Neural cell (in vitro differentiated cells): ENCODE measurements around the gene GALNT11. TPM values are rescaled to one million over a fixed set of nuclear protein-coding genes. Genes with fewer than 3 reads are reported as not detected.

Source experiments
- H2AFZ ChIP-seq: fragments of 200-600, 300-800 bp; sonication (generic), shearing (Covaris generic); 2 replicates; pipeline ENCODE4 v1.6.0; 2014; ENCODE audit warnings: low read depth, mild to moderate bottlenecking, antibody characterized with exemption, low read length, moderate library complexity
- H3F3A ChIP-seq: fragments of 200-600 bp; shearing (Covaris generic); 2 replicates; pipeline ENCODE4 v1.6.1; 2016; ENCODE audit warnings: mild to moderate bottlenecking, moderate library complexity, mixed read lengths, antibody characterized with exemption, low read length; ENCODE audit not compliant: insufficient read depth, poor library complexity, severe bottlenecking
- H3K27ac ChIP-seq: fragments of 200-600, 300-800 bp; sonication (generic), shearing (Covaris generic); 2 replicates; pipeline ENCODE4 v1.5.1; 2014; ENCODE audit warnings: mild to moderate bottlenecking, low read length, moderate library complexity
- H3K27me3 ChIP-seq: fragments of 300-800, 200-600 bp; sonication (generic), shearing (Covaris generic); 2 replicates; pipeline ENCODE4 v1.6.0; 2014; ENCODE audit warnings: mild to moderate bottlenecking, low read depth, low read length, moderate library complexity; ENCODE audit not compliant: insufficient read depth
- H3K36me3 ChIP-seq: fragments of 300-800, 200-600 bp; sonication (generic), shearing (Covaris generic); 2 replicates; pipeline ENCODE4 v1.5.1; 2014; ENCODE audit warnings: mild to moderate bottlenecking, antibody characterized with exemption, low read length, moderate library complexity; ENCODE audit not compliant: insufficient read depth
- H3K4me2 ChIP-seq: fragments of 300-800, 200-600 bp; sonication (generic), shearing (Covaris generic); 2 replicates; pipeline ENCODE4 v1.6.0; 2014; ENCODE audit warnings: mild to moderate bottlenecking, low read length
- H3K4me3 ChIP-seq: fragments of 300-800, 200-600 bp; sonication (generic), shearing (Covaris generic); 2 replicates; pipeline ENCODE4 v1.5.1; 2014; ENCODE audit warnings: mild to moderate bottlenecking, low read length, moderate library complexity
- H3K79me2 ChIP-seq: fragments of 200-600 bp; shearing (Covaris generic); replicated peaks from 2 replicates; pipeline ENCODE4 v1.6.0; 2014; ENCODE audit warnings: mild to moderate bottlenecking, low read length, moderate library complexity; ENCODE audit not compliant: insufficient read depth
- H3K9ac ChIP-seq: fragments of 300-800, 200-600 bp; sonication (generic), shearing (Covaris generic); 2 replicates; pipeline ENCODE4 v1.6.1; 2016; ENCODE audit warnings: mild to moderate bottlenecking, low read length, mixed read lengths
- H3K9me2 ChIP-seq: fragments of 200-600 bp; shearing (Covaris generic); 2 replicates; pipeline ENCODE4 v1.6.1; 2016; ENCODE audit warnings: mild to moderate bottlenecking, low read length, mixed read lengths; ENCODE audit not compliant: insufficient read depth
- H3K9me3 ChIP-seq: fragments of 200-600, 300-800 bp; sonication (generic), shearing (Covaris generic); 2 replicates; pipeline ENCODE4 v1.6.1; 2016; ENCODE audit warnings: mild to moderate bottlenecking, mixed run types, low read length, moderate library complexity, mixed read lengths
- H4K20me1 ChIP-seq: fragments of 200-600 bp; shearing (Covaris generic); 2 replicates; pipeline ENCODE4 v1.6.1; 2016; ENCODE audit warnings: mild to moderate bottlenecking, mixed run types; ENCODE audit not compliant: insufficient read depth
- CTCF ChIP-seq: fragments of 450-650 bp; IDR thresholded peaks from 2 replicates; pipeline ENCODE4 v1.5.1; 2014; ENCODE audit warnings: antibody characterized with exemption, mild to moderate bottlenecking, moderate library complexity; ENCODE audit not compliant: poor library complexity, severe bottlenecking
- EP300 ChIP-seq: fragments of 450-650 bp; conservative IDR thresholded peaks from 2 replicates; pipeline ENCODE4 v1.6.1; 2014; ENCODE audit warnings: antibody characterized with exemption, mild to moderate bottlenecking, moderate library complexity; ENCODE audit not compliant: poor library complexity, severe bottlenecking
- EZH2 ChIP-seq: fragments of 200-600, 300-800 bp; shearing (Covaris generic), sonication (generic); IDR thresholded peaks from 2 replicates; pipeline ENCODE4 v1.6.1; 2014; ENCODE audit warnings: antibody characterized with exemption, low read length, borderline replicate concordance, mild to moderate bottlenecking; ENCODE audit not compliant: insufficient read depth, poor library complexity, severe bottlenecking
- MXI1 ChIP-seq: fragments of 450-650 bp; conservative IDR thresholded peaks from 2 replicates; pipeline ENCODE4 v1.6.1; 2014; ENCODE audit warnings: antibody characterized with exemption, mild to moderate bottlenecking; ENCODE audit not compliant: poor library complexity, severe bottlenecking
- POLR2AphosphoS5 ChIP-seq: IDR thresholded peaks from 2 replicates; pipeline ENCODE4 v1.6.1; 2012
- RAD21 ChIP-seq: fragments of 450-650 bp; conservative IDR thresholded peaks from 2 replicates; pipeline ENCODE4 v1.6.1; 2014; ENCODE audit warnings: antibody characterized with exemption, mild to moderate bottlenecking, moderate library complexity
- REST ChIP-seq: IDR thresholded peaks from 2 replicates; pipeline ENCODE4 v1.6.1; 2012; ENCODE audit warnings: borderline replicate concordance
- SMC3 ChIP-seq: fragments of 450-650 bp; conservative IDR thresholded peaks from 2 replicates; pipeline ENCODE4 v1.6.1; 2014; ENCODE audit warnings: antibody characterized with exemption, mild to moderate bottlenecking, moderate library complexity; ENCODE audit not compliant: poor library complexity
- TAF1 ChIP-seq: IDR thresholded peaks from 2 replicates; pipeline ENCODE4 v1.6.1; 2012; ENCODE audit warnings: low read depth
- polyA plus RNA-seq: library from polyadenylated mRNA; depleted of rRNA; stranded (reverse); fragments of >200 nt; gene quantifications from 2 replicates; pipeline ENCODE4 v1.2.3, GENCODE V29; 2014

The GALNT11 gene
- polyA plus RNA-seq, 1 donor from 2014 or later, result 118 TPM

GRCh38 chr7:152108359-152108758 lies 82.9 kb downstream of the GALNT11 start:
- Histone ChIP-seq H4K20me1 (no peaks in the 10 kb centered on the region), H3F3A (no peaks in the 10 kb centered on the region), H2AFZ (no peak overlapping the region), H3K27me3 (no peaks in the 10 kb centered on the region), H3K36me3 (peaks cover 10% of the 10 kb centered on the region), H3K79me2 (no peaks in the 10 kb centered on the region), H3K9me3 (no peaks in the 10 kb centered on the region), H3K4me2 (no peak overlapping the region), H3K9me2 (no peaks in the 10 kb centered on the region), H3K4me3 (no peak overlapping the region), H3K27ac (no peak overlapping the region), H3K9ac (no peak overlapping the region)
- TF ChIP-seq MXI1 (no peak), SMC3 (no peak), EP300 (no peak), EZH2 (no peak), REST (no peak), POLR2AphosphoS5 (no peak), RAD21 (no peak), CTCF (no peak), TAF1 (no peak)

- Histone ChIP-seq H3K9me2 (no peaks in the 10 kb centered on the region), H3K4me3 (no peak overlapping the region), H3K4me2 (no peak overlapping the region), H3K27me3 (no peaks in the 10 kb centered on the region), H3F3A (no peaks in the 10 kb centered on the region), H3K9ac (no peak overlapping the region), H3K27ac (no peak overlapping the region), H4K20me1 (no peaks in the 10 kb centered on the region), H3K79me2 (no peaks in the 10 kb centered on the region), H3K9me3 (no peaks in the 10 kb centered on the region), H3K36me3 (peaks cover 6% of the 10 kb centered on the region), H2AFZ (no peak overlapping the region)
- TF ChIP-seq REST, result no peak
- no peak for TF ChIP-seq CTCF
- TF ChIP-seq TAF1, result no peak
- TF ChIP-seq POLR2AphosphoS5, result no peak
- TF ChIP-seq RAD21, result no peak
- TF ChIP-seq EZH2, result no peak
- TF ChIP-seq SMC3, result no peak
- no peak for TF ChIP-seq MXI1
- no peak for TF ChIP-seq EP300
Measured at GRCh38 chr7:152112829-152113228, 87.4 kb downstream of the GALNT11 start.
